HCT116 (cell line): ENCODE results near the gene STXBP5. TPM values are rescaled to one million over a fixed set of nuclear protein-coding genes. Genes with fewer than 3 reads are reported as not detected.

Experiments
- ATAC-seq: fragments of 200-7000 bp; cut with Tn5 transposase; 2 replicates; pipeline ENCODE4 v1.9.1; 2020; ENCODE audit warnings: mild to moderate bottlenecking, moderate library complexity
- BruUV-seq: library from RNA; stranded (reverse); fragments of 400-500 nt; replicated peaks from 2 replicates; lab custom pipeline; 2021; lab: Mats Ljungman, UMichigan
- CTCF ChIA-PET: fragments of 300-600 bp; sonication (Branson Sonifier 250); formaldehyde crosslinking; loops from one replicate; lab custom pipeline; 2021; ENCODE audit warnings: antibody characterized with exemption; lab: Charles Lee
- POLR2A ChIA-PET: fragments of 300-600, 350-600 bp; sonication (Branson Sonifier 250); formaldehyde crosslinking; loops from one replicate; lab custom pipeline; 2021; ENCODE audit warnings: antibody characterized with exemption; lab: Charles Lee
- RAD21 ChIA-PET, 2 experiments: fragments of 300-600 bp; sonication (Branson Sonifier 250); formaldehyde crosslinking; loops; one replicate each; lab custom pipeline; 2023; ENCODE audit warnings: low total read pairs in 2 of 2; ENCODE audit not compliant: uncharacterized antibody in 2 of 2, unreplicated experiment in 2 of 2, low non-redundant PET in 1 of 2; lab: Charles Lee
- DNase-seq: peaks from one replicate; pipeline ENCODE4 v3.0.0-alpha.2; 2010; ENCODE audit warnings: low read depth, low spot score
- H2AFZ ChIP-seq: fragments of 200-600 bp; shearing (Covaris generic), sonication (generic); 2 replicates; pipeline ENCODE4 v1.6.1; 2017; ENCODE audit warnings: low read depth, mixed run types, mixed read lengths, antibody characterized with exemption, low read length; ENCODE audit not compliant: poor library complexity, severe bottlenecking
- H3K27ac ChIP-seq: 2 replicates; pipeline ENCODE4 v1.5.1; 2012; ENCODE audit warnings: low read depth, low read length
- H3K27me3 ChIP-seq: fragments of 200-600 bp; sonication (generic); 2 replicates; pipeline ENCODE4 v1.6.1; 2016; ENCODE audit warnings: mixed run types, low read length, mixed read lengths; ENCODE audit not compliant: insufficient read depth
- H3K36me3 ChIP-seq, 2 experiments: fragments of 200-500 bp in 1 of 2; fragments of 200-600 bp in 1 of 2; sonication (Bioruptor generic) in 1 of 2; sonication (generic) in 1 of 2; 2 replicates each; pipeline versions ENCODE4 v1.5.1 to v1.6.1; 2014 to 2016; ENCODE audit warnings: low read length in 2 of 2, inconsistent platforms in 1 of 2, mixed read lengths in 1 of 2, mixed run types in 1 of 2; ENCODE audit not compliant: insufficient read depth in 2 of 2, control insufficient read depth in 1 of 2
- H3K4me1 ChIP-seq, 2 experiments: fragments of 200-600 bp in 1 of 2; sonication (generic) in 1 of 2; 2 replicates each; pipeline versions ENCODE4 v1.5.1 to v1.6.1; 2012 to 2017; ENCODE audit warnings: low read length in 2 of 2, inconsistent platforms in 1 of 2, mild to moderate bottlenecking in 1 of 2, mixed read lengths in 1 of 2, mixed run types in 1 of 2, moderate library complexity in 1 of 2; ENCODE audit not compliant: insufficient read depth in 2 of 2, control insufficient read depth in 1 of 2
- H3K4me2 ChIP-seq: fragments of 200-600 bp; sonication (generic); 2 replicates; pipeline ENCODE4 v1.6.1; 2017; ENCODE audit warnings: mixed run types, low read length, mixed read lengths
- H3K4me3 ChIP-seq, 2 experiments: fragments of 200-600 bp in 1 of 2; sonication (generic) in 1 of 2; replicated peaks in 1 of 2; 2 replicates each; pipeline ENCODE4 v1.5.1; 2011 to 2016; ENCODE audit warnings: low read length in 2 of 2, control low read depth in 1 of 2, low read depth in 1 of 2, mild to moderate bottlenecking in 1 of 2, mixed read lengths in 1 of 2, mixed run types in 1 of 2
- H3K79me2 ChIP-seq: fragments of 200-600 bp; sonication (generic); 2 replicates; pipeline ENCODE4 v1.6.1; 2017; ENCODE audit warnings: mild to moderate bottlenecking, mixed run types, low read length, moderate library complexity, mixed read lengths; ENCODE audit not compliant: insufficient read depth
- H3K9ac ChIP-seq: fragments of 200-600 bp; sonication (generic); 2 replicates; pipeline ENCODE4 v1.6.1; 2016; ENCODE audit warnings: low read length, mixed read lengths
- H3K9me2 ChIP-seq: fragments of 200-600 bp; sonication (generic), shearing (Covaris generic); 2 replicates; pipeline ENCODE4 v1.6.1; 2017; ENCODE audit warnings: mixed run types, mild to moderate bottlenecking, moderate library complexity; ENCODE audit not compliant: insufficient read depth
- H3K9me3 ChIP-seq, 2 experiments: fragments of 200-500 bp in 1 of 2; fragments of 200-600 bp in 1 of 2; sonication (Bioruptor generic) in 1 of 2; sonication (generic) in 1 of 2; 2 replicates each; pipeline ENCODE4 v1.6.1; 2014 to 2017; ENCODE audit warnings: low read length in 2 of 2, mixed read lengths in 2 of 2, inconsistent platforms in 1 of 2, low read depth in 1 of 2, mild to moderate bottlenecking in 1 of 2, mixed run types in 1 of 2, moderate library complexity in 1 of 2; ENCODE audit not compliant: control insufficient read depth in 1 of 2, insufficient read depth in 1 of 2
- H4K20me1 ChIP-seq: fragments of 200-600 bp; sonication (generic), shearing (Covaris generic); 2 replicates; pipeline ENCODE4 v1.6.1; 2017; ENCODE audit warnings: mixed run types, mild to moderate bottlenecking, moderate library complexity; ENCODE audit not compliant: insufficient read depth
- EZH2 ChIP-seq: fragments of 200-600 bp; sonication (generic); IDR thresholded peaks from 2 replicates; pipeline ENCODE4 v1.6.1; 2017; ENCODE audit warnings: antibody characterized with exemption, mixed run types
- RAD21 ChIP-seq: IDR thresholded peaks from 2 replicates; pipeline ENCODE4 v1.6.1; 2012; ENCODE audit warnings: low read depth, mild to moderate bottlenecking
- SP1 ChIP-seq: IDR thresholded peaks from 2 replicates; pipeline ENCODE4 v1.6.1; 2012; ENCODE audit warnings: low read depth
- TCF7L2 ChIP-seq: IDR thresholded peaks from 2 replicates; pipeline ENCODE4 v1.7.0; 2011; ENCODE audit warnings: borderline replicate concordance, inconsistent platforms; ENCODE audit not compliant: insufficient read depth, insufficient read length; ENCODE audit errors: extremely low read depth
- intact Hi-C: fragments of 100-400 bp; cut with micrococcal nuclease; formaldehyde crosslinking; loops from 2 replicates; pipeline ENCODE4 v1.10.0; 2022
- total RNA-seq: library from RNA; stranded (reverse); gene quantifications from one replicate; pipeline ENCODE4 v1.2.1, GENCODE V29; 2021; ENCODE audit not compliant: unreplicated experiment
- TF ChIP-seq, protein P1 (sequence below), 3 experiments: fragments of 200-600 bp in 1 of 3; sonication (generic) in 1 of 3; IDR thresholded peaks in 2 of 3; conservative IDR thresholded peaks in 1 of 3; 2 replicates each; pipeline ENCODE4 v1.5.1; 2012 to 2017; ENCODE audit warnings: low read depth in 2 of 3, low read length in 2 of 3, antibody characterized with exemption in 1 of 3, borderline replicate concordance in 1 of 3, control low read depth in 1 of 3, mild to moderate bottlenecking in 1 of 3, mixed read lengths in 1 of 3, mixed run types in 1 of 3, moderate library complexity in 1 of 3; ENCODE audit not compliant: insufficient read depth in 1 of 3
- TF ChIP-seq, protein P2 (sequence below): IDR thresholded peaks from 2 replicates; pipeline ENCODE4 v1.6.1; 2012; ENCODE audit warnings: low read depth

The STXBP5 gene
- total RNA-seq, 1 experiment from 2014 or later, result 12.6 TPM

DNA sequence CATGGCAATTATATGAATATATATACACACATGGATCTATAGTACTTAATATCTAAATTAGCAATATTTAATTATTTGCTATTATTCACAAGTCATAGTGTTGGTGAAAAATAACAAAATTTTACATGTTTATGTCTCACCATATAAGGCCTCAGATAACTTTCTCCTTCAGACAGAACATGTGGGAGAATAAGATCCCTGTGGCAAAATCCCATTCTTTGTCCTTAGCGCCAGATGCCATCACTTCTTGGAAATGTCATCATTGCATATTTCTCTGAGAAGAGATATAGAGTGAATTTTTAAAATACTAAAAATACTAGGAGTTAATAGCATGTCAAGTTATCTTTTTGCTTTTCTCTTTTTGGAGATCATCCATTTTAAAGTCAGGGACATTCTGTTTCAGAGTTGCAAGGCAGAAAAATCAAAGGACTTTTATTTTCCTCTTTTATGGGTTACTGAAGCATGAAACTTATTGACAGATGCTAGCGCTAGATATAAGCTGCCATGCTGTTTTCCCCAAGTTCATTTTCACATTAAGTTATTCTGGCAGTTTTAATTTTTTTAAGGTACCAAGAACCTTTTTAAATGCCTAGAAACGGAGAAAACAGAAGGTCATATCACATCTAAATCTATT, 30.4 kb upstream of the STXBP5 start:
- no peak overlapping the region for H3K9ac ChIP-seq
- no peaks in the 10 kb centered on the region for H3K9me2 ChIP-seq
- POLR2A ChIA-PET, result no interaction called here
- no peaks in the 10 kb centered on the region for H3K27me3 ChIP-seq
- no peaks in the 10 kb centered on the region for H4K20me1 ChIP-seq
- H3K36me3 ChIP-seq, result no peaks in the 10 kb centered on the region
- no peaks in the 10 kb centered on the region for H3K4me1 ChIP-seq
- no peak overlapping the region for H3K4me3 ChIP-seq
- intact Hi-C loops, result no loop called here
- H3K9me3 ChIP-seq, result no peaks in the 10 kb centered on the region
- TF ChIP-seq TCF7L2, result no peak
- TF ChIP-seq, protein P1, sequence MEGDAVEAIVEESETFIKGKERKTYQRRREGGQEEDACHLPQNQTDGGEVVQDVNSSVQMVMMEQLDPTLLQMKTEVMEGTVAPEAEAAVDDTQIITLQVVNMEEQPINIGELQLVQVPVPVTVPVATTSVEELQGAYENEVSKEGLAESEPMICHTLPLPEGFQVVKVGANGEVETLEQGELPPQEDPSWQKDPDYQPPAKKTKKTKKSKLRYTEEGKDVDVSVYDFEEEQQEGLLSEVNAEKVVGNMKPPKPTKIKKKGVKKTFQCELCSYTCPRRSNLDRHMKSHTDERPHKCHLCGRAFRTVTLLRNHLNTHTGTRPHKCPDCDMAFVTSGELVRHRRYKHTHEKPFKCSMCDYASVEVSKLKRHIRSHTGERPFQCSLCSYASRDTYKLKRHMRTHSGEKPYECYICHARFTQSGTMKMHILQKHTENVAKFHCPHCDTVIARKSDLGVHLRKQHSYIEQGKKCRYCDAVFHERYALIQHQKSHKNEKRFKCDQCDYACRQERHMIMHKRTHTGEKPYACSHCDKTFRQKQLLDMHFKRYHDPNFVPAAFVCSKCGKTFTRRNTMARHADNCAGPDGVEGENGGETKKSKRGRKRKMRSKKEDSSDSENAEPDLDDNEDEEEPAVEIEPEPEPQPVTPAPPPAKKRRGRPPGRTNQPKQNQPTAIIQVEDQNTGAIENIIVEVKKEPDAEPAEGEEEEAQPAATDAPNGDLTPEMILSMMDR (IDR thresholded peaks at IDR 0.05 in 2 of 3, conservative IDR thresholded peaks at IDR 0.05 in 1 of 3; ENCODE audit: borderline replicate concordance in 1 of 3, insufficient read depth in 1 of 3, low read depth in 2 of 3, low read length in 2 of 3), result no peak
- no peak for TF ChIP-seq EZH2
- no peak for TF ChIP-seq RAD21
- TF ChIP-seq, protein P2, sequence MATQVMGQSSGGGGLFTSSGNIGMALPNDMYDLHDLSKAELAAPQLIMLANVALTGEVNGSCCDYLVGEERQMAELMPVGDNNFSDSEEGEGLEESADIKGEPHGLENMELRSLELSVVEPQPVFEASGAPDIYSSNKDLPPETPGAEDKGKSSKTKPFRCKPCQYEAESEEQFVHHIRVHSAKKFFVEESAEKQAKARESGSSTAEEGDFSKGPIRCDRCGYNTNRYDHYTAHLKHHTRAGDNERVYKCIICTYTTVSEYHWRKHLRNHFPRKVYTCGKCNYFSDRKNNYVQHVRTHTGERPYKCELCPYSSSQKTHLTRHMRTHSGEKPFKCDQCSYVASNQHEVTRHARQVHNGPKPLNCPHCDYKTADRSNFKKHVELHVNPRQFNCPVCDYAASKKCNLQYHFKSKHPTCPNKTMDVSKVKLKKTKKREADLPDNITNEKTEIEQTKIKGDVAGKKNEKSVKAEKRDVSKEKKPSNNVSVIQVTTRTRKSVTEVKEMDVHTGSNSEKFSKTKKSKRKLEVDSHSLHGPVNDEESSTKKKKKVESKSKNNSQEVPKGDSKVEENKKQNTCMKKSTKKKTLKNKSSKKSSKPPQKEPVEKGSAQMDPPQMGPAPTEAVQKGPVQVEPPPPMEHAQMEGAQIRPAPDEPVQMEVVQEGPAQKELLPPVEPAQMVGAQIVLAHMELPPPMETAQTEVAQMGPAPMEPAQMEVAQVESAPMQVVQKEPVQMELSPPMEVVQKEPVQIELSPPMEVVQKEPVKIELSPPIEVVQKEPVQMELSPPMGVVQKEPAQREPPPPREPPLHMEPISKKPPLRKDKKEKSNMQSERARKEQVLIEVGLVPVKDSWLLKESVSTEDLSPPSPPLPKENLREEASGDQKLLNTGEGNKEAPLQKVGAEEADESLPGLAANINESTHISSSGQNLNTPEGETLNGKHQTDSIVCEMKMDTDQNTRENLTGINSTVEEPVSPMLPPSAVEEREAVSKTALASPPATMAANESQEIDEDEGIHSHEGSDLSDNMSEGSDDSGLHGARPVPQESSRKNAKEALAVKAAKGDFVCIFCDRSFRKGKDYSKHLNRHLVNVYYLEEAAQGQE, result no peak
- no peak for TF ChIP-seq SP1
- TF ChIP-seq, all 23 proteins: peak for 0
- H3K4me2 ChIP-seq, result no peak overlapping the region
- no TSS peak for BruUV-seq
- ATAC-seq, result no peak
- no peak overlapping the region for H3K27ac ChIP-seq
- ChIA-PET RAD21 (no interaction called here), CTCF (no interaction called here)
- no peak overlapping the region for H2AFZ ChIP-seq
- H3K79me2 ChIP-seq, result no peaks in the 10 kb centered on the region
- DNase-seq, result no peak
